ENCODE results near the gene PSMB5. TPM values are rescaled to one million over a fixed set of nuclear protein-coding genes. Genes with fewer than 3 reads are reported as not detected.

PSMB5 gene
- total and polyA plus RNA-seq, 2 of the 13 experiments (the other 11 are each of a cell fraction or from before 2014, with no cell fraction given) = 705 to 871 TPM

- TF ChIP-seq AFF4 (CRISPR knock-in tag; IDR thresholded peaks at IDR 0.05) = 0 out of 2 replicates have a peak, but pooled peaks have one; percentile 72
- TF ChIP-seq ZFAT (CRISPR knock-in tag; conservative IDR thresholded peaks at IDR 0.05) = no peak
- peak; percentile 93 for TF ChIP-seq UBTF (CRISPR knock-in tag; IDR thresholded peaks at IDR 0.05)
- TF ChIP-seq NFKBIZ (CRISPR knock-in tag; IDR thresholded peaks at IDR 0.05) = peak; percentile 17; the same call in 1 of the 2 replicates
- peak; percentile 71; the same call in 1 of the 2 replicates for TF ChIP-seq THAP9 (CRISPR knock-in tag; IDR thresholded peaks at IDR 0.05; ENCODE audit: borderline replicate concordance)
- TF ChIP-seq RARA (CRISPR knock-in tag; IDR thresholded peaks at IDR 0.05) = peak; percentile 19; the same call in 1 of the 2 replicates
- TF ChIP-seq ZKSCAN5 (CRISPR knock-in tag; IDR thresholded peaks at IDR 0.05) = no peak
- TF ChIP-seq NFYC (CRISPR knock-in tag; IDR thresholded peaks at IDR 0.05) = no peak
- TF ChIP-seq YY1 (IDR thresholded peaks at IDR 0.05; ENCODE audit: insufficient read depth, insufficient replicate concordance, low read depth, low read length) = peak; percentile 6
- peak; percentile 4; the same call in 1 of the 2 replicates for TF ChIP-seq ZNF331 (CRISPR knock-in tag; IDR thresholded peaks at IDR 0.05)
- TF ChIP-seq ZBTB43 (CRISPR knock-in tag; conservative IDR thresholded peaks at IDR 0.05) = no peak
- TF ChIP-seq NCOR1 (IDR thresholded peaks at IDR 0.05; ENCODE audit: borderline replicate concordance, low read length) = 0 out of 2 replicates have a peak, but pooled peaks have one; percentile 3
- no peak for TF ChIP-seq RFXANK (CRISPR knock-in tag; IDR thresholded peaks at IDR 0.05)
- 0 out of 2 replicates have a peak, but pooled peaks have one; percentile 85 for TF ChIP-seq SNRNP70 (IDR thresholded peaks at IDR 0.05; ENCODE audit: low read depth, low read length)
- TF ChIP-seq ZNF138 (CRISPR knock-in tag; IDR thresholded peaks at IDR 0.05; ENCODE audit: low read depth) = peak; percentile 83
- TF ChIP-seq IKZF4 (CRISPR knock-in tag; IDR thresholded peaks at IDR 0.05; ENCODE audit: borderline replicate concordance, low read depth, not compliant biosample characterization) = peak; percentile 81
- peak; percentile 86 for TF ChIP-seq ZNF678 (CRISPR knock-in tag; IDR thresholded peaks at IDR 0.05)
- 0 out of 2 replicates have a peak, but pooled peaks have one; percentile 23 for TF ChIP-seq NR2C2 (CRISPR knock-in tag; IDR thresholded peaks at IDR 0.05; ENCODE audit: borderline replicate concordance)
Observed at GRCh38 chr14:22981090-22981875, 53.4 kb downstream of the PSMB5 start (continued).
